C4-2B (cell line): ENCODE data around the gene TCF4.

Source experiments
- CTCF ChIP-seq: fragments of 450-650 bp; conservative IDR thresholded peaks from 2 replicates; pipeline ENCODE4 v1.5.1; 2017; ENCODE audit warnings: mild to moderate bottlenecking
- ZFX ChIP-seq: fragments of 450-650 bp; IDR thresholded peaks from 2 replicates; pipeline ENCODE4 v1.6.1; 2017

- TF ChIP-seq CTCF (no peak), ZFX (no peak)
Measured at GRCh38 chr18:55186588-55186987, 401.4 kb downstream of the TCF4 start.
